Peyer's patch (tissue), 4 donors: ENCODE results near the gene ARMC9.

Source experiments
- CTCF ChIP-seq, 6 experiments: fragments of 450-650 bp in 4 of 6; fragments of 200-600 bp in 2 of 6; sonication (generic) in 1 of 6; IDR thresholded peaks; one replicate each; pipeline ENCODE4 v1.5.1; 2017 to 2019; ENCODE audit warnings: antibody characterized with exemption in 6 of 6, mild to moderate bottlenecking in 3 of 6, moderate library complexity in 1 of 6
- POLR2A ChIP-seq, 2 donors: fragments of 450-650 bp; IDR thresholded peaks; one replicate each; pipeline ENCODE4 v1.5.1; 2017; ENCODE audit warnings: antibody characterized with exemption in 2 of 2, mild to moderate bottlenecking in 2 of 2, moderate library complexity in 2 of 2

- TF ChIP-seq CTCF (IDR thresholded peaks at IDR 0.05) (no peak), POLR2A (IDR thresholded peaks at IDR 0.05) (no peak)
These were observed 36.5 kb upstream of the ARMC9 start for GRCh38 chr2:231161877-231162329.
